ENCODE data around the gene SCGB1D1.
A peak's percentile ranks its signal among the peaks of the same experiment; 100 is the strongest.
"Not testable (repeated sequence)": the region's sequence is repeated elsewhere in the genome, so short reads cannot be mapped to it uniquely, and the experiment has no call there.

SCGB1D1 gene

DNA sequence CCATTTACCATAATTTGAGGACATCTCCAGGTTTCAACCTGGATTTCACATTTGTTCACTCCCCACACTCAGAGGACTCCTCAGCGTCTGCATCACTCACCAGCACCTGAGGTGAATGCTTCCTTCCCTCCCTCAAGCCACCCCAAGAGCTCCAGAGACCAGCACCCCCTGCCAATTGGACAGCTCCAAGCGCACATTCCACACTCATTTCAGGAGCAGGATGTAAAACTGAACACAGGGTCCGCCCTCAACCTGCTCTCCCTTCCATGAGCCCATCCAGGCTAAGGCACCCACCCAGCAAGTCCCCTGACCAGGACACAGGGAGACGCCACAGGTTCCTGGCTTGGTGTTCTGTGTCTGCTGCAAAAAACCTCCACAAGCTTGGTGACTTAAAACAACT lies 3.9 kb downstream of the SCGB1D1 start:
- TF ChIP-seq, protein P1, sequence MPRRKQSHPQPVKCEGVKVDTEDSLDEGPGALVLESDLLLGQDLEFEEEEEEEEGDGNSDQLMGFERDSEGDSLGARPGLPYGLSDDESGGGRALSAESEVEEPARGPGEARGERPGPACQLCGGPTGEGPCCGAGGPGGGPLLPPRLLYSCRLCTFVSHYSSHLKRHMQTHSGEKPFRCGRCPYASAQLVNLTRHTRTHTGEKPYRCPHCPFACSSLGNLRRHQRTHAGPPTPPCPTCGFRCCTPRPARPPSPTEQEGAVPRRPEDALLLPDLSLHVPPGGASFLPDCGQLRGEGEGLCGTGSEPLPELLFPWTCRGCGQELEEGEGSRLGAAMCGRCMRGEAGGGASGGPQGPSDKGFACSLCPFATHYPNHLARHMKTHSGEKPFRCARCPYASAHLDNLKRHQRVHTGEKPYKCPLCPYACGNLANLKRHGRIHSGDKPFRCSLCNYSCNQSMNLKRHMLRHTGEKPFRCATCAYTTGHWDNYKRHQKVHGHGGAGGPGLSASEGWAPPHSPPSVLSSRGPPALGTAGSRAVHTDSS (tag by site-specific recombination; IDR thresholded peaks at IDR 0.05): no peak
- TF ChIP-seq, protein P2, sequence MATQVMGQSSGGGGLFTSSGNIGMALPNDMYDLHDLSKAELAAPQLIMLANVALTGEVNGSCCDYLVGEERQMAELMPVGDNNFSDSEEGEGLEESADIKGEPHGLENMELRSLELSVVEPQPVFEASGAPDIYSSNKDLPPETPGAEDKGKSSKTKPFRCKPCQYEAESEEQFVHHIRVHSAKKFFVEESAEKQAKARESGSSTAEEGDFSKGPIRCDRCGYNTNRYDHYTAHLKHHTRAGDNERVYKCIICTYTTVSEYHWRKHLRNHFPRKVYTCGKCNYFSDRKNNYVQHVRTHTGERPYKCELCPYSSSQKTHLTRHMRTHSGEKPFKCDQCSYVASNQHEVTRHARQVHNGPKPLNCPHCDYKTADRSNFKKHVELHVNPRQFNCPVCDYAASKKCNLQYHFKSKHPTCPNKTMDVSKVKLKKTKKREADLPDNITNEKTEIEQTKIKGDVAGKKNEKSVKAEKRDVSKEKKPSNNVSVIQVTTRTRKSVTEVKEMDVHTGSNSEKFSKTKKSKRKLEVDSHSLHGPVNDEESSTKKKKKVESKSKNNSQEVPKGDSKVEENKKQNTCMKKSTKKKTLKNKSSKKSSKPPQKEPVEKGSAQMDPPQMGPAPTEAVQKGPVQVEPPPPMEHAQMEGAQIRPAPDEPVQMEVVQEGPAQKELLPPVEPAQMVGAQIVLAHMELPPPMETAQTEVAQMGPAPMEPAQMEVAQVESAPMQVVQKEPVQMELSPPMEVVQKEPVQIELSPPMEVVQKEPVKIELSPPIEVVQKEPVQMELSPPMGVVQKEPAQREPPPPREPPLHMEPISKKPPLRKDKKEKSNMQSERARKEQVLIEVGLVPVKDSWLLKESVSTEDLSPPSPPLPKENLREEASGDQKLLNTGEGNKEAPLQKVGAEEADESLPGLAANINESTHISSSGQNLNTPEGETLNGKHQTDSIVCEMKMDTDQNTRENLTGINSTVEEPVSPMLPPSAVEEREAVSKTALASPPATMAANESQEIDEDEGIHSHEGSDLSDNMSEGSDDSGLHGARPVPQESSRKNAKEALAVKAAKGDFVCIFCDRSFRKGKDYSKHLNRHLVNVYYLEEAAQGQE (tag by site-specific recombination; IDR thresholded peaks at IDR 0.05): peak; percentile 91
- no peak for TF ChIP-seq AEBP2 (tag by site-specific recombination; IDR thresholded peaks at IDR 0.05; ENCODE audit: borderline replicate concordance)
- Histone ChIP-seq H3K27ac (ENCODE audit: extremely low read depth, low read depth, low read length) (no peak overlapping the region), H3K9me3 (ENCODE audit: control insufficient read depth, insufficient read depth, low read depth, low read length) (no peaks in the 10 kb centered on the region), H3K4me3 (ENCODE audit: low read depth, low read length) (no peak overlapping the region), H3K36me3 (ENCODE audit: control insufficient read depth in 2 of 2, insufficient read depth in 1 of 2, low read length in 2 of 2) (no peaks in the 10 kb centered on the region), H3K4me1 (ENCODE audit: control insufficient read depth, insufficient read depth, low read length) (no peaks in the 10 kb centered on the region)
- CTCF ChIA-PET: no interaction called here
- POLR2A ChIA-PET: no interaction called here

DNA sequence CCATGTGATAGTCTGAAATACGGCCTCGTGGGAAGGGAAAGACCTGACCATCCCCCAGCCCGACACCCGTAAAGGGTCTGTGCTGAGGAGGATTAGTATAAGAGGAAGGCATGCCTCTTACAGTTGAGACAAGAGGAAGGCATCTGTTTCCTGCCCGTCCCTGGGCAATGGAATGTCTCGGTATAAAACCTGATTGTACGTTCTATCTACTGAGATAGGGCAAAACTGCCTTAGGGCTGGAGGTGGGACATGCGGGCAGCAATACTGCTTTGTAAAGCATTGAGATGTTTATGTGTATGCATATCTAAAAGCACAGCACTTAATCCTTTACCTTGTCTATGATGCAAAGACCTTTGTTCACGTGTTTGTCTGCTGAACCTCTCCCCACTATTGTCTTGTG lies 5.0 kb downstream of the SCGB1D1 start:
- not testable (repeated sequence) for H3K4me1 ChIP-seq (ENCODE audit: control insufficient read depth, insufficient read depth, low read length)

DNA sequence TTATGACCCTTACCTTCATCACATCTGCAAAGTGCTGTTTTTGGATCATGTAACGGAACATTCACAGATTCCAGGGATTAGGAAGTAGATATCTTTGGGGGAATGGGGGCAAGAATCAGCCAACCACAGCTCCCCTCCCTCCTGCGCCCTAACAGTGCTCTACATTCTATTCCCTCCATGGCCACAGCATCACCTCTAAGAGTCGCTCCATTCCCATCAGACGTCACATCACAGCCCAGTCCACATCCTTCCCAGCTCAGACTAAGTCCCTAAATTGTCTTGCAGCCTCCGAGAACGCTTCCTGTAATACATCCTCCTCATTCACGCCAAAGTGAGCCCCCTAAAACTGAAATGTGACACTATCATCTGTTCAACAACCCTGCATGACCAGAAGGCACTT lies 5.9 kb downstream of the SCGB1D1 start:
- no peak overlapping the region for H3K4me3 ChIP-seq (ENCODE audit: low read depth, low read length)
- ChIA-PET POLR2A (no interaction called here), CTCF (interaction anchor here (0.7 kb wide), 1 partner anchor 423 kb away, joined by 3 read pairs; no protein-coding TSS in a partner anchor)
- no peaks in the 10 kb centered on the region for H3K36me3 ChIP-seq (ENCODE audit: control insufficient read depth in 2 of 2, insufficient read depth in 1 of 2, low read length in 2 of 2)
- TF ChIP-seq KLF7 (tag by site-specific recombination; IDR thresholded peaks at IDR 0.05; ENCODE audit: borderline replicate concordance) (no peak), ZNF280D (tag by site-specific recombination; IDR thresholded peaks at IDR 0.05) (no peak), ZNF664 (tag by site-specific recombination; IDR thresholded peaks at IDR 0.05) (no peak)
- no peaks in the 10 kb centered on the region for H3K9me3 ChIP-seq (ENCODE audit: control insufficient read depth, insufficient read depth, low read depth, low read length)
- H3K4me1 ChIP-seq (ENCODE audit: control insufficient read depth, insufficient read depth, low read length): no peaks in the 10 kb centered on the region
- no peak overlapping the region for H3K27ac ChIP-seq (ENCODE audit: extremely low read depth, low read depth, low read length)

More for the DNA sequence above, 5.0 kb downstream of the SCGB1D1 start:
- H3K9me3 ChIP-seq (ENCODE audit: control insufficient read depth, insufficient read depth, low read depth, low read length); H3K27ac ChIP-seq (ENCODE audit: extremely low read depth, low read depth, low read length); H3K4me3 ChIP-seq (ENCODE audit: low read depth, low read length); CTCF ChIA-PET; H3K36me3 ChIP-seq (ENCODE audit: control insufficient read depth in 2 of 2, insufficient read depth in 1 of 2, low read length in 2 of 2); POLR2A ChIA-PET: not testable (repeated sequence)

- H3K4me3 ChIP-seq (ENCODE audit: low read depth, low read length); H3K9me3 ChIP-seq (ENCODE audit: control insufficient read depth, insufficient read depth, low read depth, low read length); H3K36me3 ChIP-seq (ENCODE audit: control insufficient read depth in 2 of 2, insufficient read depth in 1 of 2, low read length in 2 of 2); POLR2A ChIA-PET; H3K4me1 ChIP-seq (ENCODE audit: control insufficient read depth, insufficient read depth, low read length); CTCF ChIA-PET; H3K27ac ChIP-seq (ENCODE audit: extremely low read depth, low read depth, low read length): not testable (repeated sequence)
- TF ChIP-seq ZNF146 (tag by site-specific recombination; IDR thresholded peaks at IDR 0.05): peak; percentile 58
These were observed 7.4 kb downstream of the SCGB1D1 start for GRCh38 chr11:62197400-62197799.

Measured in HEK293 (cell line).